K562 (cell line): ENCODE data around the gene MINAR1. TPM values are rescaled to one million over a fixed set of nuclear protein-coding genes. Genes with fewer than 3 reads are reported as not detected.

Experiments used
- ATAC-seq: fragments of 200-7000 bp; cut with Tn5 transposase; 3 replicates; pipeline ENCODE4 v1.9.1; 2020; ENCODE audit warnings: moderate library complexity
- BruUV-seq: library from RNA; stranded (reverse); fragments of 400-500 nt; replicated peaks from 2 replicates; lab custom pipeline; 2021; lab: Mats Ljungman, UMichigan
- CTCF ChIA-PET: fragments of 300-600 bp; formaldehyde crosslinking; extraction: SDS; loops from one replicate; lab custom pipeline; 2021; ENCODE audit warnings: low intra/inter-chr PET ratio; lab: Yijun Ruan, JAX
- POLR2A ChIA-PET: fragments of 300-600, 350-650 bp; sonication (Branson Sonifier 250); formaldehyde crosslinking; extraction: SDS; loops from one replicate; lab custom pipeline; 2021; ENCODE audit warnings: antibody characterized with exemption, inconsistent platforms; lab: Yijun Ruan, JAX
- DNase-seq, 4 experiments: peaks; one replicate each; pipeline versions ENCODE4 v3.0.0 to v3.0.0-alpha.2; 2011 to 2018; ENCODE audit warnings: low spot score in 3 of 4, mixed read lengths in 3 of 4; ENCODE audit errors: extremely low read depth in 1 of 4
- FAIRE-seq: peaks from 2 replicates; lab custom pipeline; 2011; peaks lifted over from hg19 to GRCh38; lab: Jason Lieb, UNC
- H2AFZ ChIP-seq: 2 replicates; pipeline ENCODE4 v1.6.0; 2011; ENCODE audit warnings: low read depth, low read length, control low read depth, inconsistent platforms
- H3K27ac ChIP-seq: fragments of 200-600 bp; 3 replicates; pipeline ENCODE4 v1.8.0; 2011; ENCODE audit warnings: low read depth, mild to moderate bottlenecking, control low read depth, inconsistent platforms, low read length, moderate library complexity, mixed read lengths; ENCODE audit errors: extremely low read depth
- H3K27me3 ChIP-seq, 2 experiments: fragments of 300-600 bp in 1 of 2; 2 replicates in 1 of 2; 3 replicates in 1 of 2; pipeline versions ENCODE4 v1.6.0 to v1.8.0; 2011; ENCODE audit warnings: inconsistent platforms in 2 of 2, low read length in 2 of 2, mild to moderate bottlenecking in 1 of 2, mixed read lengths in 1 of 2, moderate library complexity in 1 of 2; ENCODE audit not compliant: control insufficient read depth in 2 of 2, insufficient read depth in 2 of 2
- H3K36me3 ChIP-seq: fragments of 300-600 bp; 3 replicates; pipeline ENCODE4 v1.8.0; 2011; ENCODE audit warnings: mild to moderate bottlenecking, low read length, inconsistent platforms; ENCODE audit not compliant: control insufficient read depth, insufficient read depth
- H3K4me1 ChIP-seq, 2 experiments: fragments of 200-600 bp in 1 of 2; replicated peaks in 1 of 2; 2 replicates in 1 of 2; 3 replicates in 1 of 2; pipeline versions ENCODE4 v1.5.1 to v1.8.0; 2011; ENCODE audit warnings: inconsistent platforms in 2 of 2, low read length in 2 of 2, mild to moderate bottlenecking in 1 of 2, mixed read lengths in 1 of 2, moderate library complexity in 1 of 2; ENCODE audit not compliant: control insufficient read depth in 2 of 2, insufficient read depth in 2 of 2
- H3K4me2 ChIP-seq: 2 replicates; pipeline ENCODE4 v1.6.1; 2011; ENCODE audit warnings: low read length, control low read depth, inconsistent platforms, mixed read lengths; ENCODE audit not compliant: insufficient read depth
- H3K4me3 ChIP-seq: fragments of 200-600 bp; sonication (generic), shearing (Covaris generic); 2 replicates; pipeline ENCODE4 v1.5.1; 2016; ENCODE audit warnings: control low read depth, inconsistent platforms
- H3K79me2 ChIP-seq: fragments of 200-600 bp; 3 replicates; pipeline ENCODE4 v1.8.0; 2011; ENCODE audit warnings: low read length, inconsistent platforms; ENCODE audit not compliant: control insufficient read depth, insufficient read depth
- H3K9ac ChIP-seq, 2 experiments: 2 replicates each; pipeline versions ENCODE4 v1.6.0 to v1.6.1; 2011; ENCODE audit warnings: low read depth in 2 of 2, low read length in 2 of 2, control low read depth in 1 of 2, inconsistent platforms in 1 of 2, mild to moderate bottlenecking in 1 of 2, mixed read lengths in 1 of 2; ENCODE audit not compliant: insufficient read depth in 1 of 2
- H3K9me1 ChIP-seq: one replicate; pipeline ENCODE4 v1.6.0; 2011; ENCODE audit warnings: inconsistent platforms, mild to moderate bottlenecking, low read length, moderate library complexity; ENCODE audit not compliant: control insufficient read depth, insufficient read depth
- H3K9me3 ChIP-seq: replicated peaks from 2 replicates; pipeline ENCODE4 v1.5.1; 2011; ENCODE audit warnings: low read depth, low read length, inconsistent platforms; ENCODE audit not compliant: control insufficient read depth, insufficient read depth
- H4K20me1 ChIP-seq: replicated peaks from 2 replicates; pipeline ENCODE4 v1.6.1; 2011; ENCODE audit warnings: low read length, inconsistent platforms, mixed read lengths; ENCODE audit not compliant: control insufficient read depth, insufficient read depth
- CBX2 ChIP-seq: fragments of 200-600 bp; sonication (generic); IDR thresholded peaks from one replicate; pipeline ENCODE4 v1.6.1; 2012; ENCODE audit warnings: mild to moderate bottlenecking, low read length, inconsistent platforms; ENCODE audit not compliant: insufficient read depth, poor library complexity, severe bottlenecking
- ESRRB ChIP-seq: fragments of 250-450 bp; sonication (Bioruptor Pico); IDR thresholded peaks from 2 replicates; pipeline ENCODE4 v1.5.0; 2020; ENCODE audit warnings: mild to moderate bottlenecking, moderate library complexity, borderline replicate concordance
- FOXJ2 ChIP-seq: fragments of 200-800 bp; sonication (Bioruptor generic); IDR thresholded peaks from 2 replicates; pipeline ENCODE4 v1.6.1; 2016; ENCODE audit warnings: missing genetic modification characterization, missing compliant biosample characterization
- PHB2 ChIP-seq: fragments of 450-650 bp; IDR thresholded peaks from 2 replicates; pipeline ENCODE4 v1.6.1; 2017; ENCODE audit warnings: low read depth
- POLR2AphosphoS5 ChIP-seq: IDR thresholded peaks from 2 replicates; pipeline ENCODE4 v1.6.1; 2011; ENCODE audit warnings: mild to moderate bottlenecking, low read depth, low read length, moderate library complexity; ENCODE audit not compliant: control insufficient read depth, insufficient read depth
- SP2 ChIP-seq: IDR thresholded peaks from 2 replicates; pipeline ENCODE4 v1.6.1; 2011; ENCODE audit warnings: mild to moderate bottlenecking, low read depth, low read length, moderate library complexity; ENCODE audit not compliant: poor library complexity, severe bottlenecking; ENCODE audit errors: extremely low read depth
- TCF7 ChIP-seq: sonication (generic); IDR thresholded peaks from 2 replicates; pipeline ENCODE4 v1.6.1; 2016; ENCODE audit warnings: antibody characterized with exemption, borderline replicate concordance
- ZNF263 ChIP-seq: sonication (generic); formaldehyde crosslinking; IDR thresholded peaks from 2 replicates; pipeline ENCODE4 v1.8.0; 2022; ENCODE audit warnings: mild to moderate bottlenecking, missing genetic modification reagents, borderline replicate concordance
- WGBS: fragments of 100-300 bp; shearing (Covaris generic); methylation state at CpG from one replicate; pipeline ENCODE4 v1.1.6; 2016; ENCODE audit warnings: low coverage, mixed read lengths; ENCODE audit not compliant: insufficient coverage; ENCODE audit errors: missing lambda C conversion rate; 5-methylcytosine and 5-hydroxymethylcytosine counted together
- in situ Hi-C: fragments of 300-500 bp; cut with MboI; formaldehyde crosslinking; loops from 4 replicates; pipeline ENCODE4 v1.15.0; 2018; ENCODE audit warnings: inconsistent platforms, mixed read lengths
- intact Hi-C: fragments of 100-400 bp; cut with micrococcal nuclease; formaldehyde crosslinking; loops from 2 replicates; pipeline ENCODE4 v1.14.2; 2022
- polyA plus RNA-seq, 8 experiments: library from polyadenylated mRNA; depleted of rRNA in 4 of 8; stranded (reverse) in 5 of 8; unstranded in 3 of 8; fragments of >200 nt; fragmentation: Nextera tagmentation in 2 of 8; fragmentation: Illumina TruSeq in 1 of 8; extraction: Ambion mirVana in 2 of 8; extraction: Trizol in 1 of 8; gene quantifications; 2 replicates each; pipeline versions ENCODE4 v1.2.1 to v1.2.3, GENCODE V29; 2011 to 2014; ENCODE audit warnings: inconsistent platforms in 1 of 8, missing spikeins in 1 of 8
- total RNA-seq, 7 experiments: library from RNA; depleted of rRNA in 6 of 7; stranded (reverse); fragments of >200 nt in 6 of 7; fragmentation: Illumina TruSeq in 2 of 7; extraction: Trizol in 2 of 7; gene quantifications; 2 replicates each; pipeline versions ENCODE4 v1.2.1 to v1.2.3, GENCODE V29; 2011 to 2021; ENCODE audit warnings: low replicate concordance in 1 of 7
- TF ChIP-seq, protein P1 (sequence below): fragments of 450-650 bp; IDR thresholded peaks from 2 replicates; pipeline ENCODE4 v1.6.1; 2016; ENCODE audit warnings: antibody characterized with exemption

MINAR1 gene
- total and polyA plus RNA-seq, 9 of the 15 experiments (the other 6 are each of a cell fraction or from before 2014, with no cell fraction given), result 0.21 to 1.2 (median 0.52) TPM

DNA sequence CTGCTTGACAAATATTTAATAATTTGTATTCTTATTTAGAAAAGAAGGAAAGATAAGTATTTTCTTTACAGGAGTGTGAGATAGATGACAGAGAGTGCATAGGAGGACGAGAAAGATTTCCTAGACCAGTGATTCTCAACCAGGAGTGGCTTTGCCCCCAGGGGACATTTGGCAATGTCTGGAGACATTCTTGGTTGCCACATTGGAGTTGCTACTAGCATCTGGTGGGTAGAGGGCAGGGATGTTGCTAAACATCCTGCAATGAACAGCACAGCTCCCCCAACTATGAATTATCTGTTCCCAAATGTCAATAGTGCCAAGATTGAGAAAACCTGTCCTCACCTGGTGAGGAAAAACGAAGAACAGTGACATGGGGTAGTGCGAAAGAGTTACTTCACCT lies 30.8 kb upstream of the MINAR1 start:
- Histone ChIP-seq H3K4me2 (no peak overlapping the region), H3K9me3 (no peaks in the 10 kb centered on the region), H3K27ac (no peak overlapping the region)
- no peak for TF ChIP-seq FOXJ2 (tag)
- no peak for TF ChIP-seq ZNF263 (CRISPR knock-in tag)
- TF ChIP-seq POLR2AphosphoS5, result no peak
- no peak for TF ChIP-seq PHB2
- TF ChIP-seq CBX2, result no peak
- TF ChIP-seq, protein P1, sequence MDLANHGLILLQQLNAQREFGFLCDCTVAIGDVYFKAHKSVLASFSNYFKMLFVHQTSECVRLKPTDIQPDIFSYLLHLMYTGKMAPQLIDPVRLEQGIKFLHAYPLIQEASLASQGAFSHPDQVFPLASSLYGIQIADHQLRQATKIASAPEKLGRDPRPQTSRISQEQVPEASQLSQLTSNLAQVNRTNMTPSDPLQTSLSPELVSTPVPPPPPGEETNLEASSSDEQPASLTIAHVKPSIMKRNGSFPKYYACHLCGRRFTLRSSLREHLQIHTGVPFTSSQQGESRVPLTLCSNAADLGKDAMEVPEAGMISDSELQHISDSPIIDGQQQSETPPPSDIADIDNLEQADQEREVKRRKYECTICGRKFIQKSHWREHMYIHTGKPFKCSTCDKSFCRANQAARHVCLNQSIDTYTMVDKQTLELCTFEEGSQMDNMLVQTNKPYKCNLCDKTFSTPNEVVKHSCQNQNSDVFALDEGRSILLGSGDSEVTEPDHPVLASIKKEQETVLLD, result no peak
- TF ChIP-seq TCF7, result no peak
- no peak for TF ChIP-seq ESRRB
- TF ChIP-seq SP2, result no peak
- TF ChIP-seq, all 486 proteins: peak for 0
- intact Hi-C loops (no loop called here), in situ Hi-C loops (no loop called here)
- Histone ChIP-seq H3K79me2 (no peaks in the 10 kb centered on the region), H3K36me3 (no peaks in the 10 kb centered on the region), H4K20me1 (no peaks in the 10 kb centered on the region), H3K9ac (no peak overlapping the region), H3K27me3 (no peaks in the 10 kb centered on the region), H3K9me1 (no peaks in the 10 kb centered on the region), H3K4me3 (no peak overlapping the region), H2AFZ (no peak overlapping the region), H3K4me1 (no peaks in the 10 kb centered on the region)
- POLR2A ChIA-PET, result no interaction called here
- DNase-seq (no peak), FAIRE-seq (no peak), ATAC-seq (no peak)
- BruUV-seq, result no TSS peak
- CTCF ChIA-PET, result no interaction called here
- WGBS, result 2% methylated on average over 3 of the region's 3 CpGs
